ENCODE data around the gene COL9A1.

The COL9A1 gene

DNA sequence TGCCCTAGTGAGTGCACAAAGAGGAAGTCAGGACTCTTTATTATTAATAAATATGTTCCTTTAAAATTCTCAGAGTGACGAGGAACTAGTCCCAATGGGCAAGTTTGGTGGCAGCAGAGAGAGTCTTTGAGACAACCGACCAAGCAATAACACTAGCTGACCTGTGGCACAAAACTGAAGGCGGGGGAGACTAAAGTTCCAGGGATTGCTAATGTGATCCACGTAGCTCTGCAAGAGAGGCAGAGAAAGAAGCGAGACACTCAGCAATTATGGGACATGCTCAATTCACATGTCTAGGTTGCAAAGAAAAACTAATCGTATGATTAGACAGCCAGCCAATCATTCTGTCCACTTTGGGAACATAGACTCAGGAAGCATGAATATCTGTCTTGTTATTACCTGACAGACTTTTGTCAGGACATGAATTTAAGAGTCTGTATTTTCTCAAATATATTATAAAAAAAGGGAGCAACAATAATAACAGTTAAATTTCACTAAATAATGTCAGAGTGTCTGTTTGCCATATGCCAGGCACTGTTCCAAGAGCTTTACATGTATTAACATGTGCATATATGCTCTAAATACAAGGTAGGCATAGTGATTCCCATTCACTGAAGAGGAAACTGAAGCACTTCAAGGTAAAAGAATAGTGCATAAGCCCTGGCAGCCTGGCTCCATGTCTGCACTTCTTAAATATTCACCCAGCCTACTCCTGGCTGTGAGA, 81.0 kb downstream of the COL9A1 start:
- no peak for DNase-seq

- peak in 1 of 2 experiments; percentile 9 for DNase-seq
Measured at GRCh38 chr6:70221025-70221714, 81.7 kb downstream of the COL9A1 start.

DNA sequence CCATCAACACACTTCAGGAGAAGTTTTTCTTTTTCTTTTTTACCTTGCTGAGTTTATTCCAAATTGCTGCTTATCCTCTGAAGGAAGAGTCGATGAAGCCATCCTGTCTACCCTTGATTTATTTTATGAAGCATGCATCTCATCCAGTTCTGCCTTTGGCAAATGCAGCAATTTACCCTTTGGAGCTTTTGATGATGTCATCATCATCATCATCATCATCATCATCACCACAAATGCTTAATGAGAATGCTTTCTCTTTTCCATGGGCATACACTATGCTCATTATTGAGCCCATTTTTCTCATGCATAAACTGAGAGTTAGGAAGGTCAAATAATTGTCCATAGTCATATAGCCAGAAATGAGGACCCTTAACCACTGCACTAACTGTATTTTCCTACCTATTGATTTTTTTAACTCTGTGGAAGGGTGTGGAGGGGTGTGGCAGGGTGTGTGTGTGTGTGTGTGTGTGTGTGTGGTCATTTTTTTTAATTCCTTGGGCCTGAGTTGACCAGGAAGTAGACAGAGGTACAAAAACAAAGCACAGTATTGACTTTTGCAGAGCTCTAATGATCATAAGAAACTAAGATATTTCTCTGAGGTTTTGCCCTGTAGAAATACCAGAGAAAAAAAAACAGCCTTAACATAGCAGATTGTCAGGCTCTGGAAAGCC, 82.8 kb downstream of the COL9A1 start:
- no peak for DNase-seq

- no peak for DNase-seq
Measured at GRCh38 chr6:70216767-70217166, 86.1 kb downstream of the COL9A1 start.

- no peak for DNase-seq
Measured at GRCh38 chr6:70215460-70216108, 87.3 kb downstream of the COL9A1 start.

GRCh38 chr6:70210462-70210861, 92.4 kb downstream of the COL9A1 start:
- peak in 1 of 2 experiments; percentile 1 for DNase-seq

DNA sequence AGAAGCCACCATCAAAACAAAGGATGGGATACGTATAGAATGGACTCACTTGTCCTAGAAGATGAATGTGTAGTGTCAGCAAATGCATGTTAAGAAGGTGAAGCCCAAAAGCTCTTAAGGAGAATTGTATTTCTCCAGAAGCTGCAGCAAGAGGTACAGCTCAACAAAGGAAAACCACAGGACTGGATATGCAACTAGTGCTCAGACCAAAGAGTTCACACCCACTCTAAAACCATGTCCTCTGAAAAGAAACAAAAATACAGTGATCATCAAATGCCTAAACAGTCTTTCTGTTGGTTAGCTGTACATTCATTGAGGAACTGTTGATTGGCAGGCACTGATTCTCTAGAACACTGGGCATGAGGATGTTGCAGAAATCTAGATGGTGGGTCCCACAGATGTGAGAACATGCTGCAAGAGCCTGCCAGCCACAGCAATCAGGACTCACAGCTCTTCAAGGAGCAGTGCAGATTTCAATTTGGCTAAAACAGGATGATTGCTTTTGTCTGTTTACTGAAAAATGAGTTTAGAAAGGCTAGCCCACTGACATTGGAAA, 94.6 kb downstream of the COL9A1 start:
- DNase-seq, result no peak

- no peak for DNase-seq
Measured at GRCh38 chr6:70198785-70199184, 104.1 kb downstream of the COL9A1 start.

DNA sequence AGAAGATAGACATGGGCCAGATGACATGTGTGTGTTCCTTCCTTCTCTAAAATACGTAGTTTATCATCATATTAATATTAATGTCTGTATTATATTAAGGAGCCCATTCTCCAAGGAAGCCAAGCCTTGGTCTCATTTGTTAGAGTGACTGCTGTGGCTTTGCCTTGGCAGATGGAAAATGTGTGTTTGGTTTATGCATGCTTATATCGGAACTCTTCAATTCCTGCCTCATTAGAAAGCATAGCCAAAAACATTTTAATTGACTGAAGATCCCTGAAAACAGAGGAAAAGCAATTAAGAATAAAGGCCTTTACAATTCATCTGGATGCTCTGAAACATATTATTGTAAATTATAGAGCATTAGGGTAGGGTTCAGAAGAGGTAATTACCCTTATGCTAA, 106.4 kb downstream of the COL9A1 start:
- no peak for DNase-seq

- no peak for DNase-seq
Measured at GRCh38 chr6:70194421-70194820, 108.5 kb downstream of the COL9A1 start.

DNA sequence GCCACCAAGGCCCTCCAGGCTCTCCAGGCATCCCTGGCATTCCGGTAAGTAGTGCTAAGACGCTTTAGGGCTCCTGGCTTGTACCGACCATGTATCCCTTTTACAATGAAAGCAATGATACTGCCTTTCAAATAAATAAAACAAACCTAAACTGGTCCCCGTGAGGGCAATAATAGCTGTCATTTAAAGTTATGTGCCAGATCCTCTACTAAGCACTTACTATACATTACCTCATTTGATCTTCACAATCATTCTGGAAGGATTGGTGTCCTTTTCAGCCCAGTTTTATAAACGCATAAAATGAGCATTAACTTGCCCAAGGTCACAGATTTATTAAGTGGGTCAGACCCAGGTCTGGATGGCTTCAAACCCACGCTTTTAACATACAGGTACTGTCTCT, 114.7 kb downstream of the COL9A1 start:
- no peak for DNase-seq

- DNase-seq, result no peak
Measured at GRCh38 chr6:70186461-70186860, 116.4 kb downstream of the COL9A1 start.

DNA sequence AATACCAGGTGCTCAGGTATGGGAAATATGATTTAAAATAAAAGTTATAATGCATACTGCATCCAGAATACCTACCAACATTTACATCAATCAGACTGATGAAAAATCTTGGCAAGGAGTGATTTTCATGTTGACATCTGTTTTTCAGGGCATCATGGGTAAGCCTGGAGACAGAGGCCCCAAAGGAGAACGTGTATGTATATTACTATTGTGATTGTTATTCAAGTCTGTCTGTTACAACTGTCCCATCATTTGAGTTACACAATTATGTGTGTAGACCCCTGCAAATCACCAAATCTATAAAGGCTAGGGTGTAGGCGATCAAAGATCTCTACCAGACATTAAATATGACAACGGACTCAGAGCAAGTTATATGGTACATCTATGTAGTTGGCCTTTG, 118.2 kb downstream of the COL9A1 start:
- no peak for DNase-seq

DNA sequence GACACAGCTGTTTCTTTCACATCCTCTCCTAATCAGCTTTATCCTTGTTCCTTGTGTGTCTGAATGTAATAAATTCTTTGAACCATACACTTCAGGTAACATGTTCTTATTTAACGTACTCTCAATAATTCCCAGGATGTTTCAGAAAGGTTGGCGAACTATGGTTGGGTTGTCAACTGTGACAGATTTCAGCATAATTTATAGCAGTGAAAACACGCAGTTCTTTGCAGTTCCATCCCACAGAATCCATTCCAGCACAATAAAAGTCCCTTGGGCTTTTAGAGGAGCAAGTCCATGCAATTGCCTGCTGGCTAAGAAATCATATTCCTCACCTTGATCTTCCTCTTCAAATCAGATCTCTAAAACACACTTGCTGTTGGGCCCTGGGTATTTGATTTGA, 119.3 kb downstream of the COL9A1 start:
- no peak for DNase-seq

DNA sequence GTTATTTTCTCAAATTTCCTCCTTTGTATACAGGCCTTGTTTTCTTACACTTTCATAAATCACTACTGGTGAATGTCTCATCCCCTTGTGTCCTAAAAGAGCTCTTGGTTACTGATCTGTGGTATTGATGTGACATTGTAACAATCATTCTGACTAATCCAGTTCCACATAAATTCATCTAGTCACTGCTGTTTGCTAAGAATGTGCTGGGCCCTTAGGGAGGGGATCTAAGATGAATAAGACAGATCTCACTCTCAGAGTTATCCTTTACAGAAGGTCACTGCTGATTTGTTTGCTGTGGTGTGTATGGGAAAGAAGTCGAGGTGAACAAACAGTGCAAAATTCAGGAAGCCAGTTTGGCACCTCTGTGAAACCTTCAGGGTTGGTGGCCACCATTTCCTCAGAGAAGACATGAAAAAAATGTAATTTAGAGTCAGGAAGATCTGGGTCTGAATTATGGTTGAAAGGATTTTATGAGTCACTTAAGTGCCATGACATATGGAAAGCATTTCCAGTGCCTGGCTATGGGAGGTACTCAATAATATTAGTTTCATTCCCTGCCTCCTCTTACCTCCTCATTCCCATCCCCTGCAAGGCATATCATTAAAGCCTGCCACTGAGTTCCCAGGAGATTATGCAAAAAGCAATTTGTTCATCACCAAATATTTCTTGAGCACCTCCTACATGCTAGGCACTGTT, 121.8 kb downstream of the COL9A1 start:
- DNase-seq, result no peak

DNA sequence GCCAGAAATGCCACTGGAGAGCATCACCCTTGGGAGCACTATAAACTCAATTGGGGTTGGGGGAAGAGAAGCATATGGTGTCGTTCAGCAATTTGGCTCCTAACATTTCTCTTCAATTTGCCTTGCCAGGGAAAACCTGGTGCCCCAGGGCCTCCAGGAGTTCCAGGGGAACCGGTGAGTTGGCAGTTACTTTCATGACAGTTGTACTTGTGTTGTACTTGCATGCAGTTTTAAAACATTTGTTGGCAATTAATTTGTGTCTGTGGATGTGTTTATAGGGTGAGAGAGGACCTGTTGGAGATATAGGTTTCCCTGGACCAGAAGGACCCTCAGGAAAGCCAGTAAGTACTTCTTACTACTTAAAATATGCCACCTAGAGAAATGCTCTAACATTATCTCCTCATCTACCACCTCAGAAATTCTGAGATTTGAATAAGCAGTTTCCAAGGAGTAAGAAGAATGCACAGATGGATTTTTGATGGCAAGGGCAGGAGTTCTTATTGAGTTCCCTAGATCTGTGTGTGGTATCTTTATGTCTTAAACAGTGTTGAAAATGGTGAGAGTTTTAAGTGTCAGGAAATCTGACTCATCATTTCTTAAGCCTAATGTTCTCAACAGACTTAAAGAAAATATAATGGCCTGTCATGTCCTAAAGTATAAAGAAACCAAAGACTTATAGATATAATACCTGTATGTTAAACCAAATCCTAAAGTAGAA, 122.5 kb downstream of the COL9A1 start:
- DNase-seq, result no peak

DNA sequence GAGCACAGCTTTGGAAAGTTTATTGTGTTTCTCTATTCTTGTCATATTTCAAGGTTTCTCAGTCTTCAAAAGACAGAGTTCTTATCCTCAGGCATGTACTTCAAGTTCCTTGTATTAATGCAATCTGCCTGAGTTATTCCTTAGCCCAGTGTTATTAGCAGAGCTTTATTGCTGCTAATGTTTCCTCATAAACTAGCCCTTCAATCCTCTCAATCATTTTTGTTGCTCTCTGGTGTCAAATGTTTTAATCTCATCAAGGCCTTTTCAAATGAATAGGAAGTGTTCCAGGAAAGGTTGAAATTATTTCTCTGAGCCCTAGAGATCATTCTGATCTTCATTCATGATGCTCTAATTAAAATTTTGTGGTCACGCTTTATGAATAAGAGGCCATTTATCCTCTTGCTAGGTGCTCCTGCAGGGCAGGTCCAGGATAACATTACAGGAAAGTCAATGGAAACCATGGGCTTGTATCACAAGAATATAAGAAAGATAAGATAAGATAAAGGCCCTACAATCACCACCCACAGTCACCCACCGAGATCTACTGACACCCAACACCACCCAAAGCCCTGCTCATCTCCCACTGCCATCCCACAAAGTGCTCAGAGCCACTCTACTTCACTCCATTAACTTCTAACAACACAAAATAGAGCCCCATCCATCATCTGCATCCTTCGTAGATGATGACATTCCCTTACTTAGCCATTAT, 125.9 kb downstream of the COL9A1 start:
- DNase-seq, result no peak

DNA sequence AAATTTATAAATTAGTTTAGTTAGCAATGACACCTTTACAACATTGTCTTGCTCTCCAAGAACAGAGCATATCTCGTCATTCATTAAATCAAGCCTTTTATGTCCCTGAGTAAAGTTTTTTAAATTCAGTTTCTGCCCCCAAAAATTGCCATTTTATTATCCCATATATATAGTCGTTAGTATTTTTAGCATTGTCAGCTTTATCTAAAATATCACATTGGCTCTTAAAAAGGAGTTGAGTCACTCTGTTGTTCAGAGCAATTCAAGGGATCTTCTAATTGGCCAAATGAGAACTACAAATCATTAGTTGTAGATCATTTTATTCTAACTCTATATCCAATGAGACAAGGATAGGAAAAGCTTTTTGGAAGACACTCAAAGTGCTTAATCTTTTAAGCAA, 127.1 kb downstream of the COL9A1 start:
- no peak for DNase-seq

DNA sequence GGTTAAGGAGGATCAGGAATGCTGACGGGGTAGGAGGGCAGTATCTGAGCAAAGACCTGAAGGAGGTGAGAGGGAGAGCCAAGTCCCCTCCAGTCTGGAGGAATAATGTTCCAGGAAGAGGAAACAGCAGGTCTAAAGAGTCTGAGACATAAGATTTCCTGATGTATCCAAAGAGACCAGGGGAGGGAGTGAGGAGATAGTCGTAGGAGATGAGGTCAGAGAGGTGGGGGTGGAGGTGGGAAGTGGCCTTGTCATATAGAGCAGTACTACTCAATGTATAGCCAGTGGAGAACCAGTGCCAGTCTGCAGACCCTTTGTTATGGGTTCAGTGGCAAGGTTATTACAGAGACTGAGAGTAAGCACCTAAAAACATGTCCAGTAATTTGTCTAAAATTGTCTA, 130.6 kb downstream of the COL9A1 start:
- DNase-seq, result no peak

DNA sequence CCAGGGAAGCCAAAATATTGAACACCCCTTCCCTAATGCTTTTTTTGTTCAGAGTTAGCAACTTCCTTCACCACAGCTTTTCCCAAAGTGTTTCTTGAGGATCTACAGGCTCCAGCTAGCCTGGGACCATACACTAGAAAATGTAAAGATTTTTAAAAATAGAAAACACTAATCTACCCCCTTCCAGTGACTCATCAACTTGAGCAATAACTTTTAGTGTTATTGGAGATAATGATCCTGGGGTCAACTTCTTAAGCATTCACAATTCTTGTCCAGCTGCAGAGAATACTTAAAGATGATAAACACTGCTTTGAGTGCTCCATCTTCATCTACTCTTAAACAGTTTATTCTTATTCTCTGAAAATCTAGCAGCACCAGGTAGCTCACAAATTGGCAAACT, 131.6 kb downstream of the COL9A1 start:
- no peak for DNase-seq

DNA sequence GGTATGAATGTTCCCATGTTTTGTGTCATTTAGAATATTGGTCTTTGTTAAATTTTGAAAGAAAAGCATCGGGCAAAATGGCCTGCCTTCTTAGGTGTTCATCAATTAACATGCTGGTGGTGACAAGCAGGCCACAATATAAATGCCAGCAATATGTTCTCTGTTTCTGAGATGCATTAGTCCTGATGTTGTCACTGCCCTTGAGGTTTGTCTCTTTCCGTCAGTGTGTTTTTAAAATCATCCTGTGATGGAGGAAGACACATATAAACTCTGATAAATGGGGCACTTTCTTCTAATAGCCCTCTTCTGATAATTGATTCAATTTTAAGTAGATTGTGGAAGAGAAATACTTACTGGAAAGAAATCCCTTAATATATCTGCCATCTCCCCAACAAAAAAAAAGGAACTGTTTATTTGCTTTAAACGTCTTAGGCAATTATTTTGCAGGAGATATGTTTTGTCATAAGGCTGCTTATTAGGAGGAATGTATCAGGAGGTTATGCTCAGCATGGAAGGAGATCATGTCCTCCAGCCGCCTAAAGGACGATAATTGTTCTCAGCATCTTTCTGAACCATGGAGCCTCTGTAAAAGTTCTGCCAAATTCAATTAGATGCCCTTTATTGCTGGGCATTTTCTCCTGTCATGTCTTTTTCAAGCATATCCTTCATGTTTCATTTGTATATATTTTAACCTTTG, 134.1 kb downstream of the COL9A1 start:
- no peak for DNase-seq
